SU-DHL-6 (cell line): ENCODE measurements around the gene CDC25A.

Source experiments
- H2AFZ ChIP-seq: fragments of 200-600 bp; sonication (generic); 2 replicates; pipeline ENCODE4 v1.6.1; 2014; ENCODE audit warnings: low read depth, mild to moderate bottlenecking, moderate library complexity, mixed read lengths, antibody characterized with exemption, low read length; ENCODE audit not compliant: severe bottlenecking
- H3F3A ChIP-seq: fragments of 200-600 bp; shearing (Covaris generic); 2 replicates; pipeline ENCODE4 v1.6.0; 2016; ENCODE audit warnings: antibody characterized with exemption, mild to moderate bottlenecking; ENCODE audit not compliant: insufficient read depth
- H3K27ac ChIP-seq: fragments of 200-600 bp; sonication (generic); 2 replicates; pipeline ENCODE4 v1.5.1; 2016; ENCODE audit warnings: low read depth, mild to moderate bottlenecking, low read length, moderate library complexity, mixed read lengths
- H3K27me3 ChIP-seq: fragments of 200-600 bp; sonication (generic), shearing (Covaris generic); 2 replicates; pipeline ENCODE4 v1.6.0; 2014; ENCODE audit warnings: mild to moderate bottlenecking, low read length
- H3K36me3 ChIP-seq: fragments of 200-600 bp; sonication (generic); 2 replicates; pipeline ENCODE4 v1.6.1; 2014; ENCODE audit warnings: mild to moderate bottlenecking, low read length, mixed read lengths
- H3K4me2 ChIP-seq: fragments of 300-600, 200-600 bp; shearing (Covaris generic), sonication (generic); 2 replicates; pipeline ENCODE4 v1.6.0; 2014; ENCODE audit warnings: low read length, low read depth, mild to moderate bottlenecking; ENCODE audit not compliant: poor library complexity, severe bottlenecking
- H3K4me3 ChIP-seq: fragments of 200-600 bp; sonication (generic); 2 replicates; pipeline ENCODE4 v1.5.1; 2014; ENCODE audit warnings: antibody characterized with exemption, low read length, mild to moderate bottlenecking, mixed read lengths; ENCODE audit not compliant: insufficient read depth, poor library complexity, severe bottlenecking
- H3K79me2 ChIP-seq: fragments of 200-600 bp; sonication (generic); 2 replicates; pipeline ENCODE4 v1.6.1; 2014; ENCODE audit warnings: mild to moderate bottlenecking, low read length, moderate library complexity; ENCODE audit not compliant: insufficient read depth
- H3K9ac ChIP-seq: fragments of 200-600 bp; sonication (generic); 2 replicates; pipeline ENCODE4 v1.7.0; 2014; ENCODE audit warnings: mild to moderate bottlenecking, low read length
- H3K9me2 ChIP-seq: fragments of 200-600 bp; sonication (generic); replicated peaks from 2 replicates; pipeline ENCODE4 v1.6.1; 2014; ENCODE audit warnings: low read length; ENCODE audit not compliant: insufficient read depth
- H3K9me3 ChIP-seq: fragments of 200-600 bp; sonication (generic); 2 replicates; pipeline ENCODE4 v1.6.1; 2014; ENCODE audit warnings: low read length, mixed read lengths; ENCODE audit not compliant: insufficient read depth
- H4K20me1 ChIP-seq: fragments of 200-600 bp; sonication (generic); 2 replicates; pipeline ENCODE4 v1.6.1; 2014; ENCODE audit warnings: low read depth, mild to moderate bottlenecking, antibody characterized with exemption, low read length, moderate library complexity, mixed read lengths
- EZH2phosphoT487 ChIP-seq: fragments of 200-600 bp; sonication (generic), shearing (Covaris generic); conservative IDR thresholded peaks from 2 replicates; pipeline ENCODE4 v1.6.1; 2018; ENCODE audit warnings: mild to moderate bottlenecking, antibody characterized with exemption, low read length, moderate library complexity, mixed read lengths
- TF ChIP-seq, protein P1 (sequence below): fragments of 200-600 bp; sonication (generic); IDR thresholded peaks from one replicate; pipeline ENCODE4 v1.5.1; 2017; ENCODE audit warnings: antibody characterized with exemption, mild to moderate bottlenecking, low read length, moderate library complexity; ENCODE audit not compliant: insufficient read depth, poor library complexity, severe bottlenecking

CDC25A gene

DNA sequence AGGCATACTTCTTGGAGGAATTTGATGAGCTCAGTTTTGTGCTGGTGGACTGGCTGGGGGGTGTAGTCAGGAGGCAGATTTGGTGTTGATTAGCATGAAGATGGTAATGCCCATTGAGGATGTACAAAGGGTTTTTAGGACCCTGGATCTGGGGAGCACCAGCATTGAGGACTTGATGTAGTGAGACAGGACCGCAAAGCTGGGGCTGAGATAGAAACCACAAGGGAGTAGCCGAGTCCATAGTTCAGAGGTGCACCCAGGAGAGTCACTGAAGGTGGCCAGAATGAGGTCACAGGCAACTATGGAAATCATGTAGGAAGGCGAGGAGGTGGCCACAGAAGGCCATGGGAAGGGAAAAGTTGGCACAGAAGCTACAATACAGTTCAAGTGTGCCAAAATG lies 2.7 kb upstream of the CDC25A start:
- Histone ChIP-seq H3K27ac (no peak overlapping the region), H3F3A (no peaks in the 10 kb centered on the region), H3K27me3 (no peaks in the 10 kb centered on the region), H3K36me3 (peaks cover 2% of the 10 kb centered on the region; the same call in 1 of the 2 replicates), H3K9me2 (no peaks in the 10 kb centered on the region), H3K4me3 (no peak overlapping the region), H2AFZ (no peak overlapping the region), H4K20me1 (no peaks in the 10 kb centered on the region), H3K9ac (no peak overlapping the region), H3K79me2 (peaks cover 22% of the 10 kb centered on the region), H3K4me2 (no peak overlapping the region), H3K9me3 (no peaks in the 10 kb centered on the region)
- TF ChIP-seq EZH2phosphoT487: no peak
- TF ChIP-seq, protein P1, sequence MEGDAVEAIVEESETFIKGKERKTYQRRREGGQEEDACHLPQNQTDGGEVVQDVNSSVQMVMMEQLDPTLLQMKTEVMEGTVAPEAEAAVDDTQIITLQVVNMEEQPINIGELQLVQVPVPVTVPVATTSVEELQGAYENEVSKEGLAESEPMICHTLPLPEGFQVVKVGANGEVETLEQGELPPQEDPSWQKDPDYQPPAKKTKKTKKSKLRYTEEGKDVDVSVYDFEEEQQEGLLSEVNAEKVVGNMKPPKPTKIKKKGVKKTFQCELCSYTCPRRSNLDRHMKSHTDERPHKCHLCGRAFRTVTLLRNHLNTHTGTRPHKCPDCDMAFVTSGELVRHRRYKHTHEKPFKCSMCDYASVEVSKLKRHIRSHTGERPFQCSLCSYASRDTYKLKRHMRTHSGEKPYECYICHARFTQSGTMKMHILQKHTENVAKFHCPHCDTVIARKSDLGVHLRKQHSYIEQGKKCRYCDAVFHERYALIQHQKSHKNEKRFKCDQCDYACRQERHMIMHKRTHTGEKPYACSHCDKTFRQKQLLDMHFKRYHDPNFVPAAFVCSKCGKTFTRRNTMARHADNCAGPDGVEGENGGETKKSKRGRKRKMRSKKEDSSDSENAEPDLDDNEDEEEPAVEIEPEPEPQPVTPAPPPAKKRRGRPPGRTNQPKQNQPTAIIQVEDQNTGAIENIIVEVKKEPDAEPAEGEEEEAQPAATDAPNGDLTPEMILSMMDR: no peak

GRCh38 chr3:48189321-48189720 lies 1.1 kb upstream of the CDC25A start:
- no peaks in the 10 kb centered on the region for H3K9me2 ChIP-seq
- no peak overlapping the region for H3K4me3 ChIP-seq
- TF ChIP-seq EZH2phosphoT487: no peak
- TF ChIP-seq, protein P1: no peak
- H3K36me3 ChIP-seq: peaks cover 15% of the 10 kb centered on the region; the same call in 1 of the 2 replicates
- peaks cover 38% of the 10 kb centered on the region for H3K79me2 ChIP-seq
- H3K9me3 ChIP-seq: no peaks in the 10 kb centered on the region
- H3K27me3 ChIP-seq: no peaks in the 10 kb centered on the region
- no peaks in the 10 kb centered on the region for H4K20me1 ChIP-seq
- H3K9ac ChIP-seq: peak overlapping the region; percentile 63; the same call in 1 of the 2 replicates
- H3K4me2 ChIP-seq: peak overlapping the region; percentile 68
- H3K27ac ChIP-seq: no peak overlapping the region
- H3F3A ChIP-seq: peaks cover 7% of the 10 kb centered on the region; the same call in 1 of the 2 replicates
- peak overlapping the region; percentile 97 for H2AFZ ChIP-seq

DNA sequence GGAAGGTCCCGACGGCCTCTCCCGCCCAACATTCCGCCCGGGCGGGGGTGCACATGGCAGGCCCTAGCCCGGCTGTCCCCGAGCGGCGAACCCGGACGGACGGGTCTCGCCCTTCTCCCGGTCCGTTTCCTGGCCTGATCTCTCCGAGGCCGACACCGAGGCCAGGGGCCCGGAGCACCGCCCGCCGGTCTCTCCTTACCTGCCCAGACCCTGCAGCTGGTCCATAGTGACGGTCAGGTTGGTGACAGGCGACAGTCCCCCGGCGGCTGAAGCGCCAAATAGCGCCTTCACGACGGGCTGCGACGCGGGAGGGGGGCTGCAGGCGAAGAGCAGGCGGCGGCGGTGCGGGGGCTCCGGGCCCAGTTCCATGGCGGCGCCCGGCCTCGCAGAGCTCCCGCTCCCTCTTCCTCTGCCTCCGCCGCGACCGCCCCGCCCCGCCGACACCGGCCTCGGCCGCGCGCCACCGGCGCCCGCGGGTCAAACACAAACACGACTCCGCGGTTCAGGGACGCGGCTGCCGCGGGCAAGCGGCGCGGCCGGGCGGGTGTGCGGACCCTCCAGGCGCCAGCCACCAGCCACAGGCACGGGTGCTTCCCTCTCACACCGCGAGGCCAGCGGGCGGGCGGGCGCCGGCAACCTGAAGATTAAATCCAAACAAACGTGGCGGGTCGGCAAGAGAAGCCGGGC lies 495 bp downstream of the CDC25A start:
- Histone ChIP-seq H3K4me2 (peak overlapping the region; percentile 85), H3F3A (peaks cover 7% of the 10 kb centered on the region; the same call in 1 of the 2 replicates), H3K4me3 (peak overlapping the region; percentile 91), H3K9ac (peak overlapping the region; percentile 98), H4K20me1 (no peaks in the 10 kb centered on the region), H3K36me3 (peaks cover 27% of the 10 kb centered on the region), H2AFZ (peak overlapping the region; percentile 52), H3K9me3 (no peaks in the 10 kb centered on the region), H3K79me2 (peaks cover 54% of the 10 kb centered on the region), H3K27ac (peak overlapping the region; percentile 78), H3K27me3 (no peaks in the 10 kb centered on the region), H3K9me2 (no peaks in the 10 kb centered on the region)
- TF ChIP-seq EZH2phosphoT487: no peak
- TF ChIP-seq, protein P1: no peak
